ENCODE results near the gene MFSD6.

DNA sequence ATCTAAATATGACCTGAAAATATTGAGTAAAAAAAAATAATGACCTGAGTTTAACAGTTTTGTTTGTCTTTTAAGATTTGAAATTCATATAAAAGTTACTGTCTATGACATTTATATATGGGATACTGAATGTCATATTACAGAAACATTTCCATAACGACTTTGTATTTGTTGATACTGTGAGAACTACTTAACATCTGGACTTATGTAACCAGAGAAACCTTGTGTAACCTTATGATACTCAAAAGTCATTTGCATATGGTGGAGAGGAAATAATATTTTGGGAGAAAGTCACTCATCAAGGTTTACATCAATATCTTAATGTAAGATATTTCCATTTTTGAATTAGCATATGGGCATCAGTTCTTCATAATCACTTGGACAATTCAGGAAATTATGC lies 12.6 kb downstream of the MFSD6 start:
- no peak for TF ChIP-seq CTCF (IDR thresholded peaks at IDR 0.05 in 8 of 11, conservative IDR thresholded peaks at IDR 0.05 in 3 of 11)
- no peak for TF ChIP-seq POLR2A (IDR thresholded peaks at IDR 0.05)
